ENCODE measurements around the gene ARL4A. TPM values are rescaled to one million over a fixed set of nuclear protein-coding genes. Genes with fewer than 3 reads are reported as not detected.
A peak's percentile ranks its signal among the peaks of the same experiment; 100 is the strongest.

ARL4A gene
- total RNA-seq, 2 experiments from 2014 or later = 10.8 to 11.3 TPM

DNA sequence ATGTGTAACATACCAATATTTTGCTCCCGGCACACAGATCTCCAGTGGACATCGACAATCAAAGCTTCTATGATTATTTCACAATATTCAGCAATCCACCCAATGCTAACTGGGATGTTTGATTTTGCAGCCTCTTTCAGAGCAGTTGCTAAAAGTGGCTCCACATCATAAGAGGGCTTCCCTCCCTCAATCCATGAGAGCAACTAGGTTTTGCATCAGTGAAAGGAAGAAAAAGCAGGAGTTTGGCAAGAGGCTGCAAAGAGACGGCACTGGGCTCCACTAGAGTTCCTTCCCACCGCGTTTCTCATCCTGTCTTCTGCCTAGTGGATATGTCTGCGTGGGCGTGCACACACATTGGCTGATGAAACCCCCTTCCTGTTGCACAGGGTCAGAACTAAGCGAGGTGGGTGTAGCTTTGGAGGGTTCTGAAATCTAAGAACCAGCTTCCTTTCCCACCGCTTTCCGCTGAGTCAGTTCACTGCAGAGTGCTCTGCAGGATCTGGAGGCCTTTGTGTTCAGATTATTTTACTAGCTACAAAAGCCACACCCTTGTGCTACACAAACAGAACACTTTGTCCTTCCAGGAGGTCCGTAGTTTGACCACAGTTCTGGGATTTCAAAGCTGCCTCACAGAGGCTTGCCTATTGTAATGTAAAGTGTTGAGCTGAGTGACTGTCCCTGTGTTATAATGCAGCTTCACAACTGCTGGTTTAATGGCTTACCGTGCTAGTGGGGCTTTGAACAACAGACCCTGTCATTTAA, 28.1 kb downstream of the ARL4A start:
- Mint-ChIP-seq H3K9me3 (no peaks in the 10 kb centered on the region), H3K27ac (peak overlapping the region; percentile 55), H3K27me3 (no peaks in the 10 kb centered on the region), H3K36me3 (ENCODE audit: low read depth) (no peaks in the 10 kb centered on the region), H3K4me3 (peak overlapping the region; percentile 8), H3K4me1 (ENCODE audit: low read depth) (peaks cover 38% of the 10 kb centered on the region)
- DNase-seq (peak; percentile 73), ATAC-seq (peak; percentile 94)
- ChIA-PET CTCF (interaction anchor here (2.3 kb wide), 1 partner anchor 29 kb away, joined by 20 read pairs; the partner anchor contains the start of gene ARL4A), POLR2A (interaction anchor here (1.4 kb wide), 1 partner anchor 13 kb away, joined by 3 read pairs; no protein-coding TSS in a partner anchor)
- intact Hi-C loops (cut with micrococcal nuclease) = no loop called here
- no peak for TF ChIP-seq CTCF (IDR thresholded peaks at IDR 0.05)

DNA sequence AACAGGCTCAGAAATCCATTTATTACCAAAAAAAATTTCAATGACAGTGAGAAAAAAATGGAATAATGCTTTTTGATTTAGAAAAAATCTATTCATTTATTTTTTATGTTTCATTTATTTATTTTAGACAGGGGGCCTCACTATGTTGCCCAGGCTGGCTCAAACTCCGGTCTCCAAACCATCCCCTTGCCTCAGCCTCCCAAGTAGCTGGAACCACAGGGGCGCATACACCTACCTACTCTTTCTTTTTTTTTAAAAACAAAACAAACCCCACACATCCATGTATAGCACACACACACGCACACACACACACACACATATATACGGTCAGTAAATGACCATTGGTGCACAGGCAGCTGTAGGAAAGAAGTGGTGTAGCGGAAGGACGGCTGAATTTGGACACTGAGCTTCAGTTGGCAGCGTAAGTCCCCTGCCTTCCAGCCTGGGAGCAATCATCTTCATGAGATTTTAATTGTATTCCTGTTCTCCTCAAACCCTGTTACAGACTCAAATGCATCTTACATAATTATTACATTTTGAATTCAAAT, 28.8 kb downstream of the ARL4A start:
- ATAC-seq = no peak
- POLR2A ChIA-PET = interaction anchor here (1.4 kb wide), 1 partner anchor 13 kb away, joined by 3 read pairs; no protein-coding TSS in a partner anchor
- no peaks in the 10 kb centered on the region for H3K36me3 Mint-ChIP-seq (ENCODE audit: low read depth)
- peak overlapping the region; percentile 55 for H3K27ac Mint-ChIP-seq
- TF ChIP-seq CTCF (IDR thresholded peaks at IDR 0.05) = no peak
- CTCF ChIA-PET = interaction anchor here (2.3 kb wide), 1 partner anchor 29 kb away, joined by 20 read pairs; the partner anchor contains the start of gene ARL4A
- DNase-seq = no peak
- H3K4me1 Mint-ChIP-seq (ENCODE audit: low read depth) = peaks cover 38% of the 10 kb centered on the region
- no peaks in the 10 kb centered on the region for H3K27me3 Mint-ChIP-seq
- H3K9me3 Mint-ChIP-seq = no peaks in the 10 kb centered on the region
- H3K4me3 Mint-ChIP-seq = no peak overlapping the region
- intact Hi-C loops (cut with micrococcal nuclease) = no loop called here

GRCh38 chr7:12716722-12717121, 29.3 kb downstream of the ARL4A start:
- Mint-ChIP-seq H3K27me3 (no peaks in the 10 kb centered on the region), H3K36me3 (ENCODE audit: low read depth) (no peaks in the 10 kb centered on the region), H3K9me3 (no peaks in the 10 kb centered on the region), H3K4me3 (no peak overlapping the region), H3K4me1 (ENCODE audit: low read depth) (peaks cover 38% of the 10 kb centered on the region), H3K27ac (no peak overlapping the region)
- ChIA-PET CTCF (interaction anchor here (2.3 kb wide), 1 partner anchor 30 kb away, joined by 20 read pairs; the partner anchor contains the start of gene ARL4A), POLR2A (no interaction called here)
- TF ChIP-seq CTCF (IDR thresholded peaks at IDR 0.05) = no peak
- DNase-seq = no peak
- ATAC-seq = no peak
- intact Hi-C loops (cut with micrococcal nuclease) = no loop called here

DNA sequence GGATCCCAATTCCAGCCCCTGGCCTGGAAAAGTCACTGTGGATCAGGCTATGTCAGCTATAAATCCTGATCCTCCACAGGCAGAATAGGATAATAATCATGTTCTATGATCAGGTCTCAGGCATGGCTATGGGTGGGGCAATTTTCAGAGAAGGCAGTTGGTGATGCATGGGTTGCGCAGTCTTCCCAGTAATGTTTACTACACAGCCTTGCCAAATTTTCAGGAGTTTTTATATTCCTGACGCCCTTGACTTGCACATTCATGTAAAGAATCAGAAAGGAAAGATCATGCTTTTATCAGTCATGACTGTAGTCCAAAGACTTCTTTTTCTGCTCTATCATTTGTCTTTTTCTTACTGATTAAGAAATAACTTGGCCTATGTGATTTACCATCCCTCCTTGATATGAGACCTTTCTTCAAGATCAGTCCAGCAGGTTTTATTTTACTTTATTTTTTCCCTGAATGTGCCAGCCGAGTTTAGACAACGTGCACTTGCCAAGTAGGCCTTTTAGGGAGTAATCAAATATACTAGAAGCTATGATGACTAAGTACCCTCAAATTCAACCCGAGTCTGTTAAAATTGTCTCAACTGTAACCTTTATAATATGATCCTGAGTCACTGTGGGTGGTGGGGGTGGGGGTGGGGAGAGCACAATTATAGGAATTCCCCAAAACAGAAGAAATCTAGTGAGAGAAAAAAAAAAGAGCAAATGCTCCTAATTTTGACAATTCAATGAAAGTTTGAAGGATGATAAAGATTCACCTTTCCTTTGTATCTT, 31.9 kb downstream of the ARL4A start:
- Mint-ChIP-seq H3K4me3 (no peak overlapping the region), H3K36me3 (ENCODE audit: low read depth) (no peaks in the 10 kb centered on the region), H3K4me1 (ENCODE audit: low read depth) (peaks cover 43% of the 10 kb centered on the region), H3K9me3 (no peaks in the 10 kb centered on the region), H3K27me3 (no peaks in the 10 kb centered on the region), H3K27ac (peak overlapping the region; percentile 84)
- intact Hi-C loops (cut with micrococcal nuclease) = no loop called here
- no peak for TF ChIP-seq CTCF (IDR thresholded peaks at IDR 0.05)
- ChIA-PET POLR2A (no interaction called here), CTCF (interaction anchor here (1.3 kb wide), 1 partner anchor 33 kb away, joined by 5 read pairs; no protein-coding TSS in a partner anchor)
- peak; percentile 3 for DNase-seq
- peak; percentile 54 for ATAC-seq
